BJ (cell line): ENCODE measurements around the gene CDC42BPA. TPM values are rescaled to one million over a fixed set of nuclear protein-coding genes. Genes with fewer than 3 reads are reported as not detected.

Experiments
- polyA plus RNA-seq: library from polyadenylated mRNA; depleted of rRNA; stranded (reverse); fragments of >200 nt; gene quantifications from 2 replicates; pipeline ENCODE4 v1.2.3, GENCODE V29; 2011; rRNA removed
- small RNA-seq: library from RNA; depleted of rRNA; stranded (forward); fragments of <200 nt; gene quantifications from one replicate; pipeline ENCODE3, GENCODE V24; 2012; ENCODE audit warnings: low replicate concordance, low read depth; ENCODE audit not compliant: insufficient read length

CDC42BPA gene
- polyA plus RNA-seq, 1 experiment: 17.9 TPM

Small RNA genes lying within 50 kb of the gene (small RNA-seq; reads per million reads assigned to genes)
- not detected for gene AL353689.1

Other genes with a start within 250 kb of the CDC42BPA start
- gene ZNF678, start 245.1 kb upstream of the CDC42BPA start, polyA plus RNA-seq: 1.2 and 2.3 TPM in 2 replicates